Measurements from ENCODE around the gene COL11A2. TPM values are rescaled to one million over a fixed set of nuclear protein-coding genes. Genes with fewer than 3 reads are reported as not detected.

COL11A2 gene
- total RNA-seq, 1 donor from 2014 or later, result 0.11 TPM

DNA sequence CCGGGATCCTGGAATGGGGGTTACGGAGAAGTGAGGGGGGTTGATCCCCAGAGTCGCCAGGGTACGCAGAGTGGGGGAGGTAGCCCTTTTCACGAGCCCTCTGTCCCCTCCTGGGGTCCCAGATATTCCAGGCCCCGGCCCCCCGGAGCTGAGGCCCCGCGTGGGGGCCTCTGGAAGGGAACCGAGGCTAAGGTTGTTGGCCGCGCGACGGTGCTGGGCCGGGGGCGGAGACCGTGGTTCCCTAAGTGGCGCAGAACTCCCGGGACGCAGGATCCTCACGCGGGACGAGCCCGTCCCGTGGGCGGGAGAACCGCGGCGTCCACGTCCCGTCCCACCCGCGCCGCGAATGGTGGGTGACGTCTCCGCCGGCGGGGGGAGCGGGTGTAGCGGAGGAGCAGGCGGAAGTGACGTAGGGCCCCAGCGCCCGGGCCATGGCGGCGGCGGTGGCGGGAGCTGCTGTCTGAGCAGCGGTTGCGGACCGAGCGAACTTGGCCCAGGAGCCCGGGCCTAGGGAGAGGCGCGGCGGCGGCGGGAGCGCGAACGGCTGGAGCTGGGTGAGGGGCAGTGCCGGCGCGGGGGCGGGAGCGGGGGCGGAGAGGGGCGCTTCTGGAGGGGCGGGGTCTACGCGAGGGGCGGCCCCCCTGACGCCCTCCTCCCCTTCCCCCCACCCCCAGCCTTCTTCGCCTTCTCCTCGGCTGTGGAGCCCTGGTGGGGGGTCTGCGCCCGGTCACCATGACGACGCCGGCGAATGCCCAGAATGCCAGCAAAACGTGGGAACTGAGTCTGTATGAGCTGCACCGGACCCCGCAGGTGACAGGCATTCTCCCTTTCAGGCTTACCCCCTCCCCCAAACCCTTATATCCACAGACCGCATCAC, 16.1 kb upstream of the COL11A2 start, which contains the start of gene RING1:
TSS of gene RING1 (plus strand) at position 410 of the 877 bp plus-strand sequence. CDS start at position 733, 323 bp downstream.
- Histone ChIP-seq H3K27ac (peak within 1 kb of the TSS; percentile 94 to 95), H3K36me3 (peaks cover 4 to 18% of the 10 kb centered on the region in 2 donors), H3K9me3 (no peaks in the 10 kb centered on the region), H3K4me3 (peak within 1 kb of the TSS; percentile 84 to 88), H3K27me3 (no peaks in the 10 kb centered on the region), H3K4me1 (peaks cover under 1 to 20% of the 10 kb centered on the region in 2 donors)
- TF ChIP-seq, protein P1, sequence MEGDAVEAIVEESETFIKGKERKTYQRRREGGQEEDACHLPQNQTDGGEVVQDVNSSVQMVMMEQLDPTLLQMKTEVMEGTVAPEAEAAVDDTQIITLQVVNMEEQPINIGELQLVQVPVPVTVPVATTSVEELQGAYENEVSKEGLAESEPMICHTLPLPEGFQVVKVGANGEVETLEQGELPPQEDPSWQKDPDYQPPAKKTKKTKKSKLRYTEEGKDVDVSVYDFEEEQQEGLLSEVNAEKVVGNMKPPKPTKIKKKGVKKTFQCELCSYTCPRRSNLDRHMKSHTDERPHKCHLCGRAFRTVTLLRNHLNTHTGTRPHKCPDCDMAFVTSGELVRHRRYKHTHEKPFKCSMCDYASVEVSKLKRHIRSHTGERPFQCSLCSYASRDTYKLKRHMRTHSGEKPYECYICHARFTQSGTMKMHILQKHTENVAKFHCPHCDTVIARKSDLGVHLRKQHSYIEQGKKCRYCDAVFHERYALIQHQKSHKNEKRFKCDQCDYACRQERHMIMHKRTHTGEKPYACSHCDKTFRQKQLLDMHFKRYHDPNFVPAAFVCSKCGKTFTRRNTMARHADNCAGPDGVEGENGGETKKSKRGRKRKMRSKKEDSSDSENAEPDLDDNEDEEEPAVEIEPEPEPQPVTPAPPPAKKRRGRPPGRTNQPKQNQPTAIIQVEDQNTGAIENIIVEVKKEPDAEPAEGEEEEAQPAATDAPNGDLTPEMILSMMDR (IDR thresholded peaks at IDR 0.05), result no peak
- intact Hi-C loops (cut with DNase I), result loop anchor here (1.0 to 5.0 kb wide), 5 partner anchors 8 to 204 kb away; partner anchors contain the start of genes KIFC1, PFDN6, PHF1 and RXRB
- DNase-seq (ENCODE audit: low spot score in 2 of 2), result peak; percentile 51 to 94

GRCh38 chr6:33207552-33208090, 15.4 kb upstream of the COL11A2 start:
- peak overlapping the region; percentile 84 to 88 for H3K4me3 ChIP-seq
- DNase-seq (ENCODE audit: low spot score in 2 of 2), result peak in 1 of 2 donors; percentile 82
- H3K9me3 ChIP-seq, result no peaks in the 10 kb centered on the region
- no peaks in the 10 kb centered on the region for H3K27me3 ChIP-seq
- peak overlapping the region; percentile 94 to 95 for H3K27ac ChIP-seq
- H3K36me3 ChIP-seq, result peaks cover 12 to 25% of the 10 kb centered on the region in 2 donors
- TF ChIP-seq, protein P1 (IDR thresholded peaks at IDR 0.05), result no peak
- H3K4me1 ChIP-seq, result peaks cover 0 to 23% of the 10 kb centered on the region in 2 donors
- intact Hi-C loops (cut with DNase I), result loop anchor here (1.0 to 5.0 kb wide), 5 partner anchors 7 to 205 kb away; partner anchors contain the start of genes KIFC1, PFDN6, PHF1 and RXRB

DNA sequence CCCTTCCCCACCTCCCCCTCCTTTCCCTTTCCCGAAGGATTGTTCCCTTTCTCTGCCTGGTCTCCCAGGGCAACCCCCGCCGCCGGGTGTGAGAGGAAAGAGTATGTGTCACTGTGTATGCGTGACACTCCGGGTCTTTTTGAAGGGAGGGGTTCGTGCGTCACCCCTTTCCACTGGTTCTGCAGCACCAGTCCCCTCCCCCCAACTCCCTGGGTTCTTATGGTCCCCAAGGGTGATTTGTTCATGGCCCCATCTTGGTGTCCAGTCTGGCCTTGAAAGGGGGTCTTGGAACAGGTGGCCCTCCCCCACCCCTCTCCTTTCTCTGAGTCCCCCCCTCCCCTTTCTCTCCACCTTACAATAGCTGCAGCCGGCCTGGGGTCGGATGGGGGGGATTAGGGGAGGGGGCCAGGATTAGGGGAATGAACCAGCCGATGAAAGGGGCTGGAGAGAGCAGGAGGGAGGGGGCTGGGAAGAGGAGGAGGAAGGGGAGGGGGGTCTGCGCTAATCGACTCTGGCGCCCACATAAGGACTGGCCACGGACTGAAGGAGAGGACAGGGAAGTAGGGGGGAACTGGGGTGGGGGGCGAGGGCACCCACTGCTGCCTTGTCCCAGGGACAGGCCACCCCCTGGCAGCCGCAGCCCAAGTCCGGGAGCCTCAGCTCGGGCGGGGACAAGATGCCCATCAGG, 14.7 kb upstream of the COL11A2 start:
- Histone ChIP-seq H3K27ac (peak overlapping the region in 1 of 2 donors; percentile 94), H3K36me3 (peaks cover 18 to 31% of the 10 kb centered on the region in 2 donors), H3K9me3 (no peaks in the 10 kb centered on the region), H3K27me3 (no peaks in the 10 kb centered on the region), H3K4me1 (peaks cover 0 to 29% of the 10 kb centered on the region in 2 donors), H3K4me3 (peak overlapping the region; percentile 84 to 88)
- TF ChIP-seq, protein P1 (IDR thresholded peaks at IDR 0.05), result no peak
- peak in 1 of 2 donors; percentile 65 for DNase-seq (ENCODE audit: low spot score in 2 of 2)
- intact Hi-C loops (cut with DNase I), result loop anchor here (5.0 kb wide), 2 partner anchors 185 to 205 kb away; partner anchors contain the start of genes KIFC1 and PHF1

GRCh38 chr6:33206027-33206863, 14.0 kb upstream of the COL11A2 start:
- H3K4me1 ChIP-seq, result peaks cover 5 to 37% of the 10 kb centered on the region in 2 donors
- H3K9me3 ChIP-seq, result no peaks in the 10 kb centered on the region
- H3K4me3 ChIP-seq, result no peak overlapping the region
- TF ChIP-seq, protein P1 (IDR thresholded peaks at IDR 0.05), result no peak
- no peak overlapping the region for H3K27ac ChIP-seq
- peak in 1 of 2 donors; percentile 48 for DNase-seq (ENCODE audit: low spot score in 2 of 2)
- H3K36me3 ChIP-seq, result peaks cover 18 to 32% of the 10 kb centered on the region in 2 donors
- intact Hi-C loops (cut with DNase I), result loop anchor here (5.0 kb wide), 2 partner anchors 186 to 206 kb away; partner anchors contain the start of genes KIFC1 and PHF1
- H3K27me3 ChIP-seq, result no peaks in the 10 kb centered on the region

Data from ascending aorta (tissue), 2 donors.